ENCODE results near the gene SRD5A1. TPM values are rescaled to one million over a fixed set of nuclear protein-coding genes. Genes with fewer than 3 reads are reported as not detected.

Gene SRD5A1
- total RNA-seq, 1 donor from 2014 or later, result 2.5 TPM

DNA sequence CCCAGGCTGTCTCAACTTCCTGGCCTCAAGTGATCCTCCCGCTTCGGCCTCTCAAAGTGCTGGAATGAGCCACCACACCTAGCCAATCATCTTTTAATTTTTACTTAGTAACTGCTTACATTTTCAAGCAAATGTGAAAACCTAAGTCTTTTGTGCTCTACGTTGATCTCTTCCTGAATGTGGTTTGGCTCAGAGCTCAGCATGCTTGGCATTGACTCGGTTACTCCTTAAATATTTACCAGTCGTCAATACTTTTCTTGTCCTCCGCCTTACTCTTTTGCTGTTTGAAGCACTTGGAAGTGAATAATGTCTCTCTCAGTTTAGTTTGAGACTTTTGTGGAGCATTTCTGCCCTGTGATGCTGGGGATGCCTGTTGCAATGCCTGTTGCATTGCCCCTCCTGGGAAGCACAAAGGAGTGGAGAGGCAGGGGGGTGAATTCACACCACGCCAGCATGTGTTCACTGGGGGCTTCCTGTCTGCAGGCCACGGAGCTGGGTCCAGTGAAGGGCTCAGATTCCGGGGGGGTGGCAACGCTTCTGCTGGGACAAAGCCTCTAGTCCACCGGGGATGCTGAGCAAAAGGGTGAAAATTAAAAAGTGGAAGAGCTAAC, 66.9 kb downstream of the SRD5A1 start:
- intact Hi-C loops (cut with micrococcal nuclease), result no loop called here
- no peak overlapping the region for H3K27ac ChIP-seq (replicated peaks)

DNA sequence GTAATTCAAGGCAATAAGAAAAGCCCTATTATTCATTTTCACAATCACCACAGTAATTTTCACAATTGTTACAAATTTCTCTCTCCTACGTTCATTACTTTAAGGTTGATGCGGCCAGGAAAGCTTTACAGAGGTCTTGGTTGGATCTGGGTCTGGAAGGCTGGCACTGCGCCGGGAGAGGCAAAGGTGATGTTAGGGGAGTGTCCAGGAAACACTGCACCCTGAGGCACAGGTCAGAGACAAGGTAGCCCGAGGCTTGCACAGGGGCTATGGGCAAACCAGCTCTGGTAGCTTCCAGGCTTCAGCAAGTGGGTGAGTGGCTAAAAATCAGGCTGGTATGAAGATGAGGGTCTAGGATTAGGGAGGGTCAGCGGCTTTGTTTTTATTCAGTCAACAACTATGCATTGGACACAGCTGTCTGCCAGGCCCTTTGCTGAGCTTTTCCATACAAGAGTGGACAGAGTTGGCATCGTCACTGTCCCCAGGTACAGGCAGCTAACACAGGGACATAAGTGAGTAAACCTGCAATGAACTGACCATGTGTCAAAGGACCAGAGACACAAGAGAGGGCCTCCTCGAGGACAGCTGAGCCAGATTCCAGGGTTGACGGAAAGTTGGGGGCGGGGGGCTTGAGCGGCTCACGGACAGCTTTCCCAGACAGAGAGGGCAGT, 67.6 kb downstream of the SRD5A1 start:
- Histone ChIP-seq H3K4me3 (no peak overlapping the region), H3K27me3 (ENCODE audit: low read depth) (no peaks in the 10 kb centered on the region), H3K27ac (replicated peaks) (no peak overlapping the region), H3K9me3 (replicated peaks) (no peaks in the 10 kb centered on the region), H3K4me1 (peaks cover 23% of the 10 kb centered on the region), H3K36me3 (no peaks in the 10 kb centered on the region)
- DNase-seq, result no peak
- intact Hi-C loops (cut with micrococcal nuclease), result no loop called here
- TF ChIP-seq, protein P1, sequence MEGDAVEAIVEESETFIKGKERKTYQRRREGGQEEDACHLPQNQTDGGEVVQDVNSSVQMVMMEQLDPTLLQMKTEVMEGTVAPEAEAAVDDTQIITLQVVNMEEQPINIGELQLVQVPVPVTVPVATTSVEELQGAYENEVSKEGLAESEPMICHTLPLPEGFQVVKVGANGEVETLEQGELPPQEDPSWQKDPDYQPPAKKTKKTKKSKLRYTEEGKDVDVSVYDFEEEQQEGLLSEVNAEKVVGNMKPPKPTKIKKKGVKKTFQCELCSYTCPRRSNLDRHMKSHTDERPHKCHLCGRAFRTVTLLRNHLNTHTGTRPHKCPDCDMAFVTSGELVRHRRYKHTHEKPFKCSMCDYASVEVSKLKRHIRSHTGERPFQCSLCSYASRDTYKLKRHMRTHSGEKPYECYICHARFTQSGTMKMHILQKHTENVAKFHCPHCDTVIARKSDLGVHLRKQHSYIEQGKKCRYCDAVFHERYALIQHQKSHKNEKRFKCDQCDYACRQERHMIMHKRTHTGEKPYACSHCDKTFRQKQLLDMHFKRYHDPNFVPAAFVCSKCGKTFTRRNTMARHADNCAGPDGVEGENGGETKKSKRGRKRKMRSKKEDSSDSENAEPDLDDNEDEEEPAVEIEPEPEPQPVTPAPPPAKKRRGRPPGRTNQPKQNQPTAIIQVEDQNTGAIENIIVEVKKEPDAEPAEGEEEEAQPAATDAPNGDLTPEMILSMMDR (IDR thresholded peaks at IDR 0.05; ENCODE audit: borderline replicate concordance), result no peak

More for the DNA sequence above, 66.9 kb downstream of the SRD5A1 start:
- no peak for DNase-seq
- TF ChIP-seq, protein P1 (IDR thresholded peaks at IDR 0.05; ENCODE audit: borderline replicate concordance), result no peak
- H3K36me3 ChIP-seq, result no peaks in the 10 kb centered on the region
- peaks cover 20% of the 10 kb centered on the region for H3K4me1 ChIP-seq
- no peak overlapping the region for H3K4me3 ChIP-seq
- H3K27me3 ChIP-seq (ENCODE audit: low read depth), result no peaks in the 10 kb centered on the region
- H3K9me3 ChIP-seq (replicated peaks), result no peaks in the 10 kb centered on the region

DNA sequence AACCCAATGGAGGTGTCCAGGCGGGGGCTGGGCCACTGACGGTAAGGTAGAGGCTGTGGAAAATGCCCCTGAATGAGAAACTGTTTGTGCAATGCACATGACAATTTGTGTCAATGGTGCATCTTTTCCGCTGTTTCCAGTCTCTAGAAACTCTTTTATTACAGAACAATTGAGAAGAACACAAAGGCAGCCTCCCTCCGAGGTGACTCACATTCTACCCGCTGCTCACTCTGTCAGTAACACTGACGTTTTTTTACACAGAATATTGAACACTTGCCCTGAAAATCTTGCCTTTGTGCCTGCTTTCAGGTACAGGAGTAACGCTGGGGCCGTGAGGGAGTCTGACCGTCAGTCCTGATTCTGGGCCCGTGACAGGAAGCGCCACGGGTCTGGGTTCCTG, 68.3 kb downstream of the SRD5A1 start:
- intact Hi-C loops (cut with micrococcal nuclease), result no loop called here
- peaks cover 23% of the 10 kb centered on the region for H3K4me1 ChIP-seq
- TF ChIP-seq, protein P1 (IDR thresholded peaks at IDR 0.05; ENCODE audit: borderline replicate concordance), result no peak
- H3K4me3 ChIP-seq, result no peak overlapping the region
- H3K27me3 ChIP-seq (ENCODE audit: low read depth), result no peaks in the 10 kb centered on the region
- no peak overlapping the region for H3K27ac ChIP-seq (replicated peaks)
- no peak for DNase-seq
- no peaks in the 10 kb centered on the region for H3K36me3 ChIP-seq
- no peaks in the 10 kb centered on the region for H3K9me3 ChIP-seq (replicated peaks)

DNA sequence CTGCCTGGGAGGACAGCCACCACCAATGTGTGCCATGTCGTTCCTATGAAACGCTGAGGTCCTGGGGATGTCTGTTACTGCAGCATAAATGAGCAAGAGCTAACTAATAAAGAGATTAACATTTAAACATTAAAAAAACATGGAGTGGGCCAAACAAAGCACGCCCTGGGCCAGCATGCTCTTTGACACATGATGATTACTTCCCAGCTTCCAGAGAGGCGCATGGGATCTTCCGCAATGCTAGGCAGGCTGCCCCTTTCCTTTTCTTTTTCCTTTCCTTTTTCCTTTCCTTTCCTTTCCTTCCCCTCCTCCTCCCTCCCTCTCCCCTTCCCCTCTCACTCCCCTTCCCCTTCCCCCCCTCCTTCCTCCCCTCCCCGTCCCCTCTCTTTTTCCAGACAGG, 69.4 kb downstream of the SRD5A1 start:
- intact Hi-C loops (cut with micrococcal nuclease), result no loop called here
- Histone ChIP-seq H3K27ac (replicated peaks) (no peak overlapping the region), H3K9me3 (replicated peaks) (no peaks in the 10 kb centered on the region), H3K36me3 (no peaks in the 10 kb centered on the region), H3K4me3 (no peak overlapping the region), H3K4me1 (peaks cover 23% of the 10 kb centered on the region), H3K27me3 (ENCODE audit: low read depth) (no peaks in the 10 kb centered on the region)
- no peak for DNase-seq
- TF ChIP-seq, protein P1 (IDR thresholded peaks at IDR 0.05; ENCODE audit: borderline replicate concordance), result no peak

DNA sequence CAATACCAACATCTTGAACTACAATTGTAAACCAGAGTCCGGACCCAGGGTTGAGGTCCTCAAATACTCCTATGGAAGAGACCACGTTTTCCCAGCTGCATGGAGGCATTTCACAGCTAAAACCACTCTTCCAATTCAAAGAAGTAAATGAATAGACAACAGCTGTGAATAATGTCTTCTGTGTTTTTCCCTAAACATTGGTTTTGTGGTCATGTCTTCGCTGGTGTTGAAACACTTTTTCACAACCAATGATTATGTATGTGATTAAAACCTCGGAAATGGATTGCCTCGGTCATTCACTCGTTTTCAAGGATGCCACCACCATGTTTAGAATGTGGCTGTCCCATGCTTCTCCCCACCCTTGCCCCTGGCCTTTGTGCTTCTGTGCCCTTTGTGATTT, 70.6 kb downstream of the SRD5A1 start:
- TF ChIP-seq, protein P1 (IDR thresholded peaks at IDR 0.05; ENCODE audit: borderline replicate concordance), result no peak
- intact Hi-C loops (cut with micrococcal nuclease), result no loop called here
- peak overlapping the region; percentile 93 for H3K27ac ChIP-seq (replicated peaks)
- H3K27me3 ChIP-seq (ENCODE audit: low read depth), result no peaks in the 10 kb centered on the region
- no peak for DNase-seq
- H3K36me3 ChIP-seq, result no peaks in the 10 kb centered on the region
- no peak overlapping the region for H3K4me3 ChIP-seq
- H3K4me1 ChIP-seq, result peaks cover 27% of the 10 kb centered on the region
- H3K9me3 ChIP-seq (replicated peaks), result no peaks in the 10 kb centered on the region
